Measurements from ENCODE around the gene TIAM2. TPM values are rescaled to one million over a fixed set of nuclear protein-coding genes. Genes with fewer than 3 reads are reported as not detected.

TIAM2 gene
- total and polyA plus RNA-seq, 9 of the 15 experiments (the other 6 are each of a cell fraction or from before 2014, with no cell fraction given): 0.73 to 6.5 (median 4.3) TPM

- H3K27ac ChIP-seq (ENCODE audit: extremely low read depth, low read depth, low read length): no peak overlapping the region
- ChIA-PET POLR2A (interaction anchor here (0.7 kb wide), 1 partner anchor 308 kb away, joined by 5 read pairs; no protein-coding TSS in a partner anchor), CTCF (ENCODE audit: low intra/inter-chr PET ratio) (no interaction called here)
- H3K27me3 ChIP-seq (ENCODE audit: control insufficient read depth in 2 of 2, insufficient read depth in 2 of 2, low read length in 2 of 2): peaks cover 30 to 64% of the 10 kb centered on the region in 2 experiments
- no peak for ATAC-seq
- H3K9me3 ChIP-seq (replicated peaks; ENCODE audit: control insufficient read depth, insufficient read depth, low read depth, low read length): no peaks in the 10 kb centered on the region
- H3K9ac ChIP-seq (ENCODE audit: insufficient read depth in 1 of 2, low read depth in 2 of 2, low read length in 2 of 2): no peak overlapping the region
- 4% methylated on average over 4 of the region's 4 CpGs for WGBS (ENCODE audit: insufficient coverage, low coverage, missing lambda C conversion rate)
- no peak overlapping the region for H3K4me2 ChIP-seq (ENCODE audit: insufficient read depth, low read length)
- intact Hi-C loops (cut with micrococcal nuclease) (no loop called here), in situ Hi-C loops (cut with MboI) (no loop called here)
- BruUV-seq (replicated peaks): no TSS peak
- no peaks in the 10 kb centered on the region for H3K9me1 ChIP-seq (ENCODE audit: control insufficient read depth, insufficient read depth, low read length)
- H3K79me2 ChIP-seq (ENCODE audit: control insufficient read depth, insufficient read depth, low read length): no peaks in the 10 kb centered on the region
- FAIRE-seq: no peak
- H3K4me3 ChIP-seq: no peak overlapping the region
- no peaks in the 10 kb centered on the region for H3K36me3 ChIP-seq (ENCODE audit: control insufficient read depth, insufficient read depth, low read length)
- DNase-seq (ENCODE audit: extremely low read depth in 1 of 4, low spot score in 3 of 4): no peak
- no peak overlapping the region for H2AFZ ChIP-seq (ENCODE audit: low read depth, low read length)
- no peaks in the 10 kb centered on the region for H3K4me1 ChIP-seq (replicated peaks in 1 of 2; ENCODE audit: control insufficient read depth in 2 of 2, insufficient read depth in 2 of 2, low read length in 2 of 2)
- H4K20me1 ChIP-seq (replicated peaks; ENCODE audit: control insufficient read depth, insufficient read depth, low read length): no peaks in the 10 kb centered on the region
- TF ChIP-seq PRDM10 (IDR thresholded peaks at IDR 0.05; ENCODE audit: partially characterized antibody) (no peak), TAF1 (IDR thresholded peaks at IDR 0.05; ENCODE audit: control insufficient read depth, extremely low read depth, insufficient read depth, low read length, severe bottlenecking) (no peak), ADNP (tag; IDR thresholded peaks at IDR 0.05) (no peak), ZNF696 (CRISPR knock-in tag; conservative IDR thresholded peaks at IDR 0.05) (no peak), MYC (IDR thresholded peaks at IDR 0.05; ENCODE audit: low read depth, low read length) (no peak), MYC (CRISPR knock-in tag; IDR thresholded peaks at IDR 0.05; ENCODE audit: borderline replicate concordance, low read depth) (no peak), ZFX (CRISPR knock-in tag; IDR thresholded peaks at IDR 0.05) (no peak), ZBTB7A (IDR thresholded peaks at IDR 0.05; ENCODE audit: borderline replicate concordance, control insufficient read depth, low read depth, low read length) (no peak), CBX1 (IDR thresholded peaks at IDR 0.05; ENCODE audit: low read depth) (no peak), CEBPZ (IDR thresholded peaks at IDR 0.05; ENCODE audit: borderline replicate concordance, low read depth, low read length) (no peak), RUNX1 (IDR thresholded peaks at IDR 0.05; ENCODE audit: low read depth) (no peak), HINFP (tag; conservative IDR thresholded peaks at IDR 0.05; ENCODE audit: low read depth) (no peak), TEAD2 (tag; IDR thresholded peaks at IDR 0.05) (no peak), PHF20 (IDR thresholded peaks at IDR 0.05; ENCODE audit: partially characterized antibody) (no peak)
These were observed 151.1 kb downstream of the TIAM2 start for GRCh38 chr6:155146205-155146604.

Measured in K562 (cell line).